HepG2 (cell line): Measurements from ENCODE around the gene OR2T2.
"Not testable (repeated sequence)": the region's sequence is repeated elsewhere in the genome, so short reads cannot be mapped to it uniquely, and the experiment has no call there.

ENCODE experiments used
- CREB1 ChIP-seq, 2 experiments: fragments of 450-650 bp in 1 of 2; IDR thresholded peaks; 2 replicates each; pipeline ENCODE4 v1.6.1; 2016 to 2017; ENCODE audit warnings: control low read depth in 1 of 2, mild to moderate bottlenecking in 1 of 2, missing compliant biosample characterization in 1 of 2, missing genetic modification characterization in 1 of 2
- NFE2L1 ChIP-seq: sonication (generic); formaldehyde crosslinking; IDR thresholded peaks from 2 replicates; pipeline ENCODE4 v1.4.0; 2020; ENCODE audit warnings: missing genetic modification reagents, mild to moderate bottlenecking, borderline replicate concordance
- RAD21 ChIP-seq: fragments of 450-650 bp; formaldehyde crosslinking; IDR thresholded peaks from 2 replicates; pipeline ENCODE4 v1.5.0; 2020; ENCODE audit warnings: mild to moderate bottlenecking
- SIN3A ChIP-seq: IDR thresholded peaks from 2 replicates; pipeline ENCODE4 v1.6.1; 2011; ENCODE audit warnings: low read depth, mild to moderate bottlenecking, control low read depth, low read length, borderline replicate concordance
- ZNF224 ChIP-seq: sonication (generic); formaldehyde crosslinking; IDR thresholded peaks from 2 replicates; pipeline ENCODE4 v1.5.0; 2020; ENCODE audit warnings: mild to moderate bottlenecking, missing genetic modification reagents
- ZNF563 ChIP-seq: sonication (generic); formaldehyde crosslinking; IDR thresholded peaks from 2 replicates; pipeline ENCODE4 v1.8.0; 2022; ENCODE audit warnings: mild to moderate bottlenecking, moderate library complexity, missing genetic modification reagents
- ZNF569 ChIP-seq: sonication (generic); formaldehyde crosslinking; IDR thresholded peaks from 2 replicates; pipeline ENCODE4 v1.5.0; 2020; ENCODE audit warnings: mild to moderate bottlenecking, missing genetic modification reagents, moderate library complexity, borderline replicate concordance

DNA sequence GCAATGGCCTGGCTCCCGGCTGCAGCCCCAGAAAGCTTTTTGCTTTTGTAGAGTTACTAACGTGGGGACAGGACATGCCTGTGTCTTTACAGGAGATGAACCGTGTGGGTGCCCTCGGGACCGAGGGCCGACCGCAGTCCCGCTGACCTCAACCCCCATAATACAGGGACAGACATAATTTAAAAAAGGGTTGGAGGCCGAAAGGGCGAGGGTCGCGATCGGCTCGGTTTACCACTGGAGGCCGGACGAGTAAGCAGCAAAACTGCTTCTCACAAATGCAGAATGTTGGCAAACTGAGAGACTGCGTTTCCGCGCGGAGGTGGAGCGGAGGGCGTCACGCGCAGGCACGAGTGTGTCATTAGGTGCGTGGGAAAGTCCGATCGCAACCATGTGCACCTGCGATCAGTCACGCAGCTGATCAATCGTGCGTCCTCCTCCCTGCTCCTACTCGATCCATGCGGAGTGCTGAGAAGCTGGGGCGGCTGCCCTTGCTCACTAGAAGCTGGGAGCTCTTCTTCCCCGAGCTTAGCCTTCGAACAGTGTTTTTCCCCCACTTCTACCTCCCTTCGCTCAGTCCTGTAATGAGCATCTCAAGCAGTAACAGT is 11.5 kb upstream of the OR2T2 start:
- TF ChIP-seq ZNF224 (CRISPR knock-in tag); SIN3A; CREB1 (IDR thresholded peaks at IDR 0.05); CREB1 (CRISPR knock-in tag; IDR thresholded peaks at IDR 0.05); ZNF563 (CRISPR knock-in tag); NFE2L1 (CRISPR knock-in tag); RAD21 (CRISPR knock-in tag); ZNF569: not testable (repeated sequence)
